Central memory CD4-positive, alpha-beta T cell (primary cell): ENCODE measurements around the gene SPG21.

Experiments
- DNase-seq: peaks from one replicate; pipeline ENCODE4 v3.0.0; 2022

The SPG21 gene

GRCh38 chr15:64934023-64934422, 55.7 kb downstream of the SPG21 start:
- no peak for DNase-seq

- DNase-seq: no peak
These were observed 58.3 kb downstream of the SPG21 start for GRCh38 chr15:64931381-64931780.

GRCh38 chr15:64930778-64931371, 58.8 kb downstream of the SPG21 start:
- no peak for DNase-seq

GRCh38 chr15:64930019-64930652, 59.6 kb downstream of the SPG21 start:
- DNase-seq: no peak

- no peak for DNase-seq
These were observed 61.0 kb downstream of the SPG21 start for GRCh38 chr15:64928626-64929220.

- DNase-seq: no peak
These were observed 63.1 kb downstream of the SPG21 start for GRCh38 chr15:64926661-64927060.

GRCh38 chr15:64925335-64926330, 64.1 kb downstream of the SPG21 start:
- no peak for DNase-seq

- DNase-seq: no peak
These were observed 66.2 kb downstream of the SPG21 start for GRCh38 chr15:64923546-64923945.

GRCh38 chr15:64921711-64922110, 68.0 kb downstream of the SPG21 start:
- DNase-seq: no peak

GRCh38 chr15:64919721-64920120, 70.0 kb downstream of the SPG21 start:
- no peak for DNase-seq

GRCh38 chr15:64917211-64917610, 72.5 kb downstream of the SPG21 start:
- DNase-seq: no peak

- DNase-seq: no peak
These were observed 73.3 kb downstream of the SPG21 start for GRCh38 chr15:64916365-64916764.

GRCh38 chr15:64915518-64916227, 74.0 kb downstream of the SPG21 start:
- no peak for DNase-seq
